ENCODE results near the gene KPNA4.
"Not testable (repeated sequence)": the region's sequence is repeated elsewhere in the genome, so short reads cannot be mapped to it uniquely, and the experiment has no call there.

The KPNA4 gene

DNA sequence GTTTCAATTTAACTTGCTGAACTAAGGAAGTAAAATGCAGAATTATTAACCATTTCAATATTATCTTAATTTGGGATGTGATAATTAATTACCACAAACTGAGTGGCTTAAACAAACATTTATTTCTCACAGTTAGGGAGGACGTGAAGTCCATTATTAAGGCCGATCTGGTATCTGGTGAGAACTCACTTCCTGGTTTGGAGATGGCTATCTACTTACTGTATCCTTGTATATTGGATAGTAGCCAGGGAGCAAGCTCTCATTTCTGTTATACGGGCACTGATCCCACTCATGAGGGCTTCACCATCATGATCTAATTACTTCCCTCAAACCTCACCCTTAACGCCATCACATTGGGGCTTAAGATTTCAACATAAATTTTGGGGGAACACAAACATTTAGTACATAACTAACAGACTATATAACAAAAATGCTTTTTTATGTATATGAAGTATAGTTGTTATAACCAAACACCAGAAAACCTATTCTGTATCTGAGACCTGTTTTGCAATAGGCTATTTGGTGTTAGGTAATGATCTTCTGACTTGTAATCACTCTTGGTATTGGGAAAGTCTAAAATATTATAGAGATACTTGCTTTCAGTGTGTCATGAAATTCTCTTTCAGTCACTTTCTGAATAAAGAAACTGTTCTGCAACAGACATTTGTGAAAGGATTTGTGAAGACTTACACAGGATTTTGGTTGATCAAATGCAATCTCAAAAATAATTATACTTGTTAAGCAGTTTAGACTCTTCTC is 4.7 kb upstream of the KPNA4 start:
- FAIRE-seq = no peak

GRCh38 chr3:160568989-160569388 is 3.6 kb upstream of the KPNA4 start:
- no peak for FAIRE-seq

DNA sequence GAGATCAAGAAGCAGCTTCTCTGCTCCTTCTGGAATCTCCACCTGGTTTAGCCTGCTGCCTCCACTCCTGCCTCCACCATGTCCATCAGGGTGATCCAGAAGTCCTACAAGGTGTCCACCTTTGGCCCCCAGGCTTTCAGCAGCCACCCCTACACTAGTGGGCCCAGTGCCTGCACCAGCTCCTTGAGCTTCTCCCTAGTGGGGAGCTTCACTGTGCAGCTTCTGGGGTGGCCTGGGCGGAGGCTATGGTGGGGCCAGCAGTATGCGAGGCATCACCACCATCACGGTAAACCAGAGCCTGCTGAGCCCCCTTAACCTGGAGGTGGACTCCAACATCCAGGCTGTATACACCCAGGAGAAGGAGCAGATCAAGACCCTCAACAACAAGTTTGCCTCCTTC is 2.4 kb upstream of the KPNA4 start:
- FAIRE-seq = no peak

DNA sequence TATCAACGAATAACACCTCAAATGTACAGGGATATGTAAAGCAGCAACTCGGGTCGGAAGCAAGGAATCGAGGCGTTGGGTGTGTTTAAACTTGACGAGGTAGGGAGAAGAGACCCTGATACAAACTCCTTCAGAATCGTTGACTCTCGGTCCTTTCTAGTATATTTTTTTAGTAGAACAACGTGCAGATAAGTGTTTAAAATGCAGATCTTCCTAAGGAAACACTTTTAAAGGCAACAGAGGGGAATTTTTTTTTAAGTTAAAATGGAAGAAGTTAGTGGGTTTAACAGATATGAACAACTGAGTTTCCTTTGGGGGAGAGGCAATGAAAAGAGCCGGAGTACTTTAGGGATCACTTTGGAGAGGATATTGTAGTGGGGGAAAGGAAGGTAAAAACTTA is 1.1 kb upstream of the KPNA4 start:
- FAIRE-seq = no peak

GRCh38 chr3:160564949-160565441 is 376 bp downstream of the KPNA4 start:
- no peak for FAIRE-seq

GRCh38 chr3:160564258-160564911 is 986 bp downstream of the KPNA4 start:
- FAIRE-seq = no peak

DNA sequence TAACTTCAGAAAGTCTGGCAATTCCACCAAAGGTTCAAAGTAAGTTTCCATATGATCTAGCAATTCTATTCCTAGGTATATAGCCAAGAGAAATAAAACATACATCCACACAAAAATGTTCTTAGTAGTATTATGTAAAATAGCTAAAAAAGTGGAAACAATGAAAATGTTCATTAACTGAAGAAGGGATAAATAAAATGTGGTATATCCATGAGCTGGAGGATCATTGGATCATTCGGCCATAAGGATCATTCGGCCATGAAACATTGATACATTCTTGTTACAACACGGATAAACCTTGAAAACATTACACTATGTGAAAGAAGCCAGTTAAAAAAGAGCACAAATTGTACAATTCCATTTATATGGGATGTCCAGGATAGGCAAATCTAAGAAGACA is 2.4 kb downstream of the KPNA4 start:
- no peak for FAIRE-seq

DNA sequence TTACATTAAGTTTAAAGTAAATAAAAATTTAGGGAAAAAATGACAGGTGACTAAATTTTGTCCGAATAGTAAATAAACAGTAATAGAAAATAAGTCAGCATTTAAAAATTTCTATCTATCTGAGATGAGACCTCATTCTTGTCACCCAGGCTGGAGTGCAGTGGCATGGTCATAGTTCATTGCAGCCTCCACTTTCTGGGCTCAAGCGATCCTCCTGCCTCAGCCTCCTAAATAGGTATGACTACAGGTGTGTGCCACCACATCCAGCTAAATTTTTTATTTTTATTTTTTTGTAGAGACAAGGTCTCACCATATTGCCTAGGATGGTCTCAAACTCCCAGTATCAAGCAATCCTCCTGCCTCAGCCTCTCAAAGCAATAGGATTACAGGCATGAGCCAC is 7.8 kb downstream of the KPNA4 start:
- no peak for FAIRE-seq

DNA sequence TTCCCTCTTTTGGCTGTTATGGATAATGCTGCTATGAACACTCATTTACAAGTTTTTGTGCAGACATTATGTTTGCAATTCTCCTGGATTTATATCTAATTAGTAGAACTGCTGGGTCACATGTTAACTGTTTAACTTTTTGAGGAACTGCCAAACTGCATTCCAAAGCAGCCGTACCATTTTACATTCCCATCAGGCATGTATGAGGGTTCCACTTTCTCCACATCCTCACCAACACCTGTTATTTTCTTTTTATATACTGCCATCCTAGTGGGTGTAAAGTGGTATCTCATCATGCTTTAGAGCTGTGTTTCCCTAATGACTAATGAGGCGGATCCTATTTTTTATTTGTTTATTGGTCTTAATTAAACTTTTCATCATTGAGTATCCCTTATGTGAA is 9.2 kb downstream of the KPNA4 start:
- no peak for FAIRE-seq

DNA sequence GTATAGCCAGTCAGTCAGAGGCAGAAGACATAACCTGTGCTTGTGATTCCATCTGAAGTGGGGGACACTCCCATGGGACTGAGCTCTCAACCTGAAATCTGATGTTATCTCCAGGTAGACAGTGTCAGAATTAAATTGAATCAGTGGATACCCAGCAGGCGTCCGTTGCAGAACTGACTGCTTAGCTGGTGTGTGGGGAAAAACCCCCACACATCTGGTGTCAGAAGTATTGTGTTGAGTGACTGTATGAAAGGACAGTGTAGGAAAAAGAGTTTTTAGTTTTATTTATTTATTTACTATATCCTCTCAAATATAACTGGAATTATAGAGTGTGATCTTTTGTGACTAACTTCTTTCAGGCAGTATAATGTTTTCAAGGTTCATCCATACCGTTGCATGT is 10.4 kb downstream of the KPNA4 start:
- FAIRE-seq = no peak

DNA sequence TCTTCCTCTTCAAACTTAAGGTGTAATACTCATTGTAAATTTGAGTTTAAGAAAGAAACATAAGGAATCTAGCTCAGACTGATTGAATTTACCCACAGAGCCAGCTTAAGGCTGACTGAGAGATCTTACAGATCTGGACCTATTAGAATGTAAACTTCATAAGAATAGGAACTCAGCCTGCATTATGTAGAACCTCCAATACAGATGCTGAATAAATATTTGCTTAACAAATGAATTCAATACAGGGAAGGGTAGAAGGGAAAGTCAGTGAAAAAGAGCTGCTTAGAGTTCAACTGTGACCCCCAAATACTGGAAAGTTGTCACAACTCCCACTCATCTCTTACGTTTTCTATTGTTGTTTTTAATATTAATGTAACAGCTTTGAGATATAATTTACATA is 11.5 kb downstream of the KPNA4 start:
- FAIRE-seq = no peak

GRCh38 chr3:160546727-160547126 is 18.6 kb downstream of the KPNA4 start:
- FAIRE-seq = no peak

GRCh38 chr3:160545504-160545871 is 19.9 kb downstream of the KPNA4 start:
- no peak for FAIRE-seq

DNA sequence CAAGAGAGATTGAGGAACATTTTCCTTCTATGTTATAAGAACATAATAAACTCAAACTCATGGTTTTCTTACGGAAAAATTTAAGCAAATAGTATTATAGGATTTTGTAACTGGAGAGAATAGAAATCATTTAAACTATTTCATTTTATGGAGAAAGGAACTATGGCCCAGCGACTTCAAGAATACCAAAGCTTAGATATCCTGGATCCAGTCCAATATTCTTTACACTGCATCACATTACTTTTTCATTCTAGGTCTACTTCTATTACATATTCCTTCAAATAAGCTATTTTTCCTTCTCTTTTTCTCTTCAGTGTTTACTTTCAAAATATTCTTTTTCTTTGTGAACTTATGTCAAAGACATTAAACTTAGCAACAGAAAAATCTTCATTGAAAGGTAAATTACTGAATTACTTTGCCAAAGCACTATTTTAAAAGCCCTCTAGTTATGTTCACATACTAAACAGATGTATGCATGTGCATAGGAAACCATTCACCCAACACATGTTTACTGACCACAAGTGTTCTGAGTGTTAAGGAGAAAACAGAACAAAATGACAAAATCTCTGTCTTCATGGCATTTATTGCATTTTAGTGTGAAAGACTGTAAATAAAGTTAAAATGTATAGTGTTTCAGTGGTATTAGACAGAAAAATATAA is 20.4 kb downstream of the KPNA4 start:
- peak; percentile 14 for FAIRE-seq

- FAIRE-seq = no peak
Measured at GRCh38 chr3:160540551-160540950, 24.8 kb downstream of the KPNA4 start.

GRCh38 chr3:160538895-160539294 is 26.5 kb downstream of the KPNA4 start:
- no peak for FAIRE-seq

- FAIRE-seq = peak; percentile 29
Measured at GRCh38 chr3:160537729-160538128, 27.6 kb downstream of the KPNA4 start.

GRCh38 chr3:160532371-160532770 is 33.0 kb downstream of the KPNA4 start:
- no peak for FAIRE-seq

- FAIRE-seq = peak; percentile 46
Measured at GRCh38 chr3:160531311-160531710, 34.1 kb downstream of the KPNA4 start.

DNA sequence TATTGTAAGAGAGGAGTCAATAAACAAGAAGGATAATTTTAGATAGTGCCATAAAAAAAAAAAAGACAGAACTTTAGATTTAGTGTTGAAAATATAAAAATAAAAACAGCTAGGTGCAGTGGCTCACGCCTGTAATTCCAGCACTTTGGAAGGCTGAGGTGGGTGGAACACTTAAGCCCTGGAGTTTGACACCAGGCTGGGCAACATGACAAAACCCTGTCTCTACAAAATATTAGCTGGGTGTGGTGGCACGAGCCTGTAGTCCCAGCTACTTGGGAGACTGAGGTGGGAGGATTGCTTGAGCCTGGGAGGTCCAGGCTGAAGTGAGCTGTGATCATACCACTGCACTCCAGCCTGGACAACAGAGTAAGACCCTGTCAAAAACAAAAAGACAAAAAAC is 49.0 kb downstream of the KPNA4 start:
- FAIRE-seq = not testable (repeated sequence)

- FAIRE-seq = no peak
Measured at GRCh38 chr3:160501325-160501724, 64.0 kb downstream of the KPNA4 start.

- FAIRE-seq = no peak
Measured at GRCh38 chr3:160498202-160498601, 67.2 kb downstream of the KPNA4 start.

- FAIRE-seq = no peak
Measured at GRCh38 chr3:160490166-160490565, 75.2 kb downstream of the KPNA4 start.

GRCh38 chr3:160486459-160486869 is 78.9 kb downstream of the KPNA4 start:
- FAIRE-seq = peak; percentile 99

All from A204.1 (cell line).